HepG2 (cell line): ENCODE measurements around the gene ARIH1. TPM values are rescaled to one million over a fixed set of nuclear protein-coding genes. Genes with fewer than 3 reads are reported as not detected.

Experiments used
- ATAC-seq: fragments of 200-7000 bp; cut with Tn5 transposase; 3 replicates; pipeline ENCODE4 v1.9.1; 2020; ENCODE audit warnings: mild to moderate bottlenecking, moderate library complexity
- BruUV-seq: library from RNA; stranded (reverse); fragments of 400-500 nt; replicated peaks from 2 replicates; lab custom pipeline; 2021; lab: Mats Ljungman, UMichigan
- CTCF ChIA-PET: fragments of 300-600 bp; formaldehyde crosslinking; extraction: SDS; loops from one replicate; lab custom pipeline; 2021; ENCODE audit warnings: low total read pairs, inconsistent platforms, low intra/inter-chr PET ratio; lab: Yijun Ruan, JAX
- POLR2A ChIA-PET: fragments of 350-600 bp; sonication (Branson Sonifier 250); formaldehyde crosslinking; loops from one replicate; lab custom pipeline; 2020; ENCODE audit warnings: antibody characterized with exemption, inconsistent platforms; lab: Yijun Ruan, JAX
- DNase-seq: peaks from one replicate; pipeline ENCODE4 v3.0.0-alpha.2; 2015; ENCODE audit warnings: low spot score
- FAIRE-seq: peaks from 3 replicates; lab custom pipeline; 2011; peaks lifted over from hg19 to GRCh38; lab: Jason Lieb, UNC
- H2AFZ ChIP-seq: one replicate; pipeline ENCODE4 v1.6.1; 2011; ENCODE audit warnings: low read length, inconsistent platforms
- H3K27ac ChIP-seq: fragments of 300-600 bp; 3 replicates; pipeline ENCODE4 v1.8.0; 2011; ENCODE audit warnings: mixed run types, mild to moderate bottlenecking, mixed read lengths, low read length, inconsistent platforms; ENCODE audit not compliant: insufficient read depth; ENCODE audit errors: extremely low read length
- H3K27me3 ChIP-seq, 2 experiments: fragments of 200-600 bp in 1 of 2; 2 replicates in 1 of 2; 3 replicates in 1 of 2; pipeline versions ENCODE4 v1.6.0 to v1.8.0; 2011; ENCODE audit warnings: low read length in 2 of 2, mild to moderate bottlenecking in 2 of 2, moderate library complexity in 2 of 2, inconsistent platforms in 1 of 2; ENCODE audit not compliant: insufficient read depth in 2 of 2, control insufficient read depth in 1 of 2
- H3K36me3 ChIP-seq, 2 experiments: fragments of 200-600 bp in 1 of 2; replicated peaks in 1 of 2; 2 replicates in 1 of 2; 3 replicates in 1 of 2; pipeline versions ENCODE4 v1.5.1 to v1.8.0; 2011; ENCODE audit warnings: low read length in 2 of 2, inconsistent platforms in 1 of 2; ENCODE audit not compliant: insufficient read depth in 2 of 2, control insufficient read depth in 1 of 2
- H3K4me1 ChIP-seq: 2 replicates; pipeline ENCODE4 v1.5.1; 2012; ENCODE audit warnings: low read length, inconsistent platforms; ENCODE audit not compliant: insufficient read depth
- H3K4me2 ChIP-seq: 2 replicates; pipeline ENCODE4 v1.6.0; 2011; ENCODE audit warnings: low read depth, low read length, inconsistent platforms
- H3K4me3 ChIP-seq, 3 experiments: fragments of 200-600 bp in 1 of 3; sonication (generic), shearing (Covaris generic) in 1 of 3; replicated peaks in 1 of 3; 2 replicates each; pipeline ENCODE4 v1.5.1; 2011 to 2016; ENCODE audit warnings: low read length in 3 of 3, inconsistent platforms in 2 of 3, low read depth in 2 of 3, mild to moderate bottlenecking in 2 of 3, control low read depth in 1 of 3, mixed read lengths in 1 of 3; ENCODE audit not compliant: insufficient read depth in 1 of 3
- H3K79me2 ChIP-seq: one replicate; pipeline ENCODE4 v1.6.1; 2011; ENCODE audit warnings: low read length, inconsistent platforms; ENCODE audit not compliant: insufficient read depth
- H3K9ac ChIP-seq: 2 replicates; pipeline ENCODE4 v1.6.0; 2011; ENCODE audit warnings: mild to moderate bottlenecking, low read depth, low read length, inconsistent platforms; ENCODE audit not compliant: insufficient read depth
- H3K9me3 ChIP-seq: 2 replicates; pipeline ENCODE4 v1.5.1; 2012; ENCODE audit warnings: mild to moderate bottlenecking, low read length
- H4K20me1 ChIP-seq: 2 replicates; pipeline ENCODE4 v1.6.0; 2011; ENCODE audit warnings: inconsistent platforms, mild to moderate bottlenecking, low read length, moderate library complexity; ENCODE audit not compliant: insufficient read depth
- ARNTL ChIP-seq: sonication (generic); formaldehyde crosslinking; IDR thresholded peaks from 2 replicates; pipeline ENCODE4 v1.4.0; 2020; ENCODE audit warnings: mild to moderate bottlenecking, missing genetic modification reagents
- ZHX1 ChIP-seq: sonication (generic); formaldehyde crosslinking; IDR thresholded peaks from 2 replicates; pipeline ENCODE4 v1.8.1; 2022; ENCODE audit warnings: low read depth, mild to moderate bottlenecking, missing genetic modification reagents
- ZNF740 ChIP-seq: sonication (generic); formaldehyde crosslinking; IDR thresholded peaks from 2 replicates; pipeline ENCODE4 v1.4.0; 2020; ENCODE audit warnings: missing genetic modification reagents
- WGBS: methylation state at CpG from one replicate; pipeline ENCODE4 v1.1.6; 2017; ENCODE audit warnings: low lambda C conversion rate; 5-methylcytosine and 5-hydroxymethylcytosine counted together
- in situ Hi-C: cut with HindIII; loops from 2 replicates; pipeline ENCODE4 v1.10.0; 2017; ENCODE audit warnings: low pct_unique_long_range_greater_than_20kb; ENCODE audit not compliant: extremely low pct_ligation_motif_present
- intact Hi-C: fragments of 100-400 bp; cut with micrococcal nuclease; formaldehyde crosslinking; loops from one replicate; pipeline ENCODE4 v1.10.0; 2022; ENCODE audit not compliant: unreplicated experiment
- polyA plus RNA-seq, 8 experiments: library from polyadenylated mRNA; depleted of rRNA in 3 of 8; stranded (reverse) in 7 of 8; unstranded in 1 of 8; fragments of >200 nt; fragmentation: Illumina TruSeq in 4 of 8; extraction: Trizol in 4 of 8; gene quantifications; 2 replicates each; pipeline versions ENCODE4 v1.2.1 to v1.2.3, GENCODE V29; 2011 to 2016; ENCODE audit warnings: low read depth in 4 of 8, missing spikeins in 1 of 8, mixed read lengths in 1 of 8; ENCODE audit not compliant: insufficient read depth in 1 of 8
- total RNA-seq, 5 experiments: library from RNA; depleted of rRNA; stranded (reverse); fragments of >200 nt; fragmentation: Illumina TruSeq; extraction: Trizol; gene quantifications; 2 replicates each; pipeline ENCODE4 v1.2.3, GENCODE V29; 2016; ENCODE audit warnings: low read depth in 1 of 5

Gene ARIH1
- total and polyA plus RNA-seq, 2 of the 13 experiments (the other 11 are each of a cell fraction or from before 2014, with no cell fraction given) = 38.8 to 59.8 TPM

- 32% methylated on average over 4 of the region's 4 CpGs for WGBS
- H2AFZ ChIP-seq = peak overlapping the region; percentile 47
- no peak for DNase-seq
- peaks cover 39% of the 10 kb centered on the region for H3K79me2 ChIP-seq
- no TSS peak for BruUV-seq
- peak overlapping the region; percentile 55 to 90 (median 84) for H3K4me3 ChIP-seq
- peaks cover 30% of the 10 kb centered on the region for H3K4me1 ChIP-seq
- peak overlapping the region; percentile 95 for H3K4me2 ChIP-seq
- no peaks in the 10 kb centered on the region; a peak in 1 of 5 replicates for H3K36me3 ChIP-seq
- H3K9ac ChIP-seq = peak overlapping the region; percentile 99
- FAIRE-seq = no peak
- CTCF ChIA-PET = interaction anchor here (1.7 kb wide), 1 partner anchor 131 kb away, joined by 4 read pairs; no protein-coding TSS in a partner anchor
- no peaks in the 10 kb centered on the region for H3K9me3 ChIP-seq
- TF ChIP-seq ZHX1 (CRISPR knock-in tag) (peak; percentile 0; the same call in 1 of the 2 replicates), ZNF740 (CRISPR knock-in tag) (no peak), ARNTL (CRISPR knock-in tag) (peak; percentile 8; the same call in 1 of the 2 replicates)
- POLR2A ChIA-PET = interaction anchor here (0.7 to 1.9 kb wide), 8 partner anchors 11 to 247 kb away, joined by 3 to 10 read pairs (median 4); partner anchors contain the start of gene HEXA
- intact Hi-C loops (loop anchor here (1.0 kb wide), 1 partner anchor 97 kb away; the partner anchor contains the start of gene HEXA), in situ Hi-C loops (no loop called here)
- peak overlapping the region; percentile 99 for H3K27ac ChIP-seq
- no peak for ATAC-seq
- no peaks in the 10 kb centered on the region; a peak in 1 of 5 replicates for H3K27me3 ChIP-seq
- H4K20me1 ChIP-seq = peaks cover 28% of the 10 kb centered on the region
Observed at GRCh38 chr15:72472992-72473610, 1.0 kb upstream of the ARIH1 start.
